Measurements from ENCODE around the gene ASB4.

The ASB4 gene

GRCh38 chr7:95579318-95579717 is 93.6 kb downstream of the ASB4 start:
- Mint-ChIP-seq H3K4me1 (peaks cover 10% of the 10 kb centered on the region), H3K27me3 (ENCODE audit: low read depth, poor library complexity) (no peaks in the 10 kb centered on the region), H3K4me3 (no peak overlapping the region), H3K9me3 (peaks cover 6% of the 10 kb centered on the region), H3K36me3 (ENCODE audit: low read depth) (no peaks in the 10 kb centered on the region), H3K27ac (no peak overlapping the region)
- no peak for DNase-seq
- TF ChIP-seq, protein P1, sequence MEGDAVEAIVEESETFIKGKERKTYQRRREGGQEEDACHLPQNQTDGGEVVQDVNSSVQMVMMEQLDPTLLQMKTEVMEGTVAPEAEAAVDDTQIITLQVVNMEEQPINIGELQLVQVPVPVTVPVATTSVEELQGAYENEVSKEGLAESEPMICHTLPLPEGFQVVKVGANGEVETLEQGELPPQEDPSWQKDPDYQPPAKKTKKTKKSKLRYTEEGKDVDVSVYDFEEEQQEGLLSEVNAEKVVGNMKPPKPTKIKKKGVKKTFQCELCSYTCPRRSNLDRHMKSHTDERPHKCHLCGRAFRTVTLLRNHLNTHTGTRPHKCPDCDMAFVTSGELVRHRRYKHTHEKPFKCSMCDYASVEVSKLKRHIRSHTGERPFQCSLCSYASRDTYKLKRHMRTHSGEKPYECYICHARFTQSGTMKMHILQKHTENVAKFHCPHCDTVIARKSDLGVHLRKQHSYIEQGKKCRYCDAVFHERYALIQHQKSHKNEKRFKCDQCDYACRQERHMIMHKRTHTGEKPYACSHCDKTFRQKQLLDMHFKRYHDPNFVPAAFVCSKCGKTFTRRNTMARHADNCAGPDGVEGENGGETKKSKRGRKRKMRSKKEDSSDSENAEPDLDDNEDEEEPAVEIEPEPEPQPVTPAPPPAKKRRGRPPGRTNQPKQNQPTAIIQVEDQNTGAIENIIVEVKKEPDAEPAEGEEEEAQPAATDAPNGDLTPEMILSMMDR (IDR thresholded peaks at IDR 0.05), result no peak

- no peak for DNase-seq
- TF ChIP-seq, protein P1 (IDR thresholded peaks at IDR 0.05), result no peak
- H3K4me1 Mint-ChIP-seq, result peaks cover 10% of the 10 kb centered on the region
- no peak overlapping the region for H3K4me3 Mint-ChIP-seq
- H3K9me3 Mint-ChIP-seq, result no peaks in the 10 kb centered on the region
- no peaks in the 10 kb centered on the region for H3K36me3 Mint-ChIP-seq (ENCODE audit: low read depth)
- H3K27me3 Mint-ChIP-seq (ENCODE audit: low read depth, poor library complexity), result no peaks in the 10 kb centered on the region
- H3K27ac Mint-ChIP-seq, result no peak overlapping the region
Measured at GRCh38 chr7:95581467-95581866, 95.7 kb downstream of the ASB4 start.

DNA sequence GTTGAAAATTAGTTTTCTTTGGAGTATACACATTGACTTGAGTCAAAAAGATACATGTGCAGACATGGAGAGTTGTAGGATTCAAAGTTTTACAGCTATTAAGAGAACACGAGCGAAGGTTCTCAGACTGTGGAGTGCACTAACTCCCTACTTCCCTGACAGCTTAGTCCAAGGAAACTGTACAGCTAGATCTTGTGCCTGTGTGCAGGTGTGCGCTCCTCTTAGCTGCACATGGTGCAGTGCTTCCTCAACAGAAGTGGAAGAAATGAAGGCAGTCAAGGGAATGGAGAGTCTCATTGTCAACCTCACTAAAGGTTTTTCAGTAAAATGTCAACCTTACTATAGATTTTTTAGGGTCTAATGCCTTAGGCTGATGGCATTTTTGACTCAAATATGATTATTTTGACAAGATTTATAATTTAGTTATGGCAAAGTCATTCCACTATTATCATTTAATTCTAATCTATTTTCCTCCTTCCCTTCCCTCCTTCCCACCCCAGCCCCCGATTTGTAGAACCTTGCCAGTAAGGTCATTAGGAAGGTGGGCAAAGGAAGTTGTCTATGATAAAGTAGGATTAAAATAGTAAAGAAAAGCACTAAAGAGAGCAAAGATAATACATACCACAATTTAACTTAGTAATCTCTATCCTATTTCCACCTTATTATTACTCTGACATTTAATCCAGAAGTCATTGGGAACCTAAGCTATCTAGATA is 97.0 kb downstream of the ASB4 start:
- Mint-ChIP-seq H3K36me3 (ENCODE audit: low read depth) (no peaks in the 10 kb centered on the region), H3K9me3 (no peaks in the 10 kb centered on the region), H3K4me3 (no peak overlapping the region), H3K27me3 (ENCODE audit: low read depth, poor library complexity) (no peaks in the 10 kb centered on the region), H3K4me1 (peaks cover 21% of the 10 kb centered on the region), H3K27ac (no peak overlapping the region)
- no peak for DNase-seq
- TF ChIP-seq, protein P1 (IDR thresholded peaks at IDR 0.05), result no peak

DNA sequence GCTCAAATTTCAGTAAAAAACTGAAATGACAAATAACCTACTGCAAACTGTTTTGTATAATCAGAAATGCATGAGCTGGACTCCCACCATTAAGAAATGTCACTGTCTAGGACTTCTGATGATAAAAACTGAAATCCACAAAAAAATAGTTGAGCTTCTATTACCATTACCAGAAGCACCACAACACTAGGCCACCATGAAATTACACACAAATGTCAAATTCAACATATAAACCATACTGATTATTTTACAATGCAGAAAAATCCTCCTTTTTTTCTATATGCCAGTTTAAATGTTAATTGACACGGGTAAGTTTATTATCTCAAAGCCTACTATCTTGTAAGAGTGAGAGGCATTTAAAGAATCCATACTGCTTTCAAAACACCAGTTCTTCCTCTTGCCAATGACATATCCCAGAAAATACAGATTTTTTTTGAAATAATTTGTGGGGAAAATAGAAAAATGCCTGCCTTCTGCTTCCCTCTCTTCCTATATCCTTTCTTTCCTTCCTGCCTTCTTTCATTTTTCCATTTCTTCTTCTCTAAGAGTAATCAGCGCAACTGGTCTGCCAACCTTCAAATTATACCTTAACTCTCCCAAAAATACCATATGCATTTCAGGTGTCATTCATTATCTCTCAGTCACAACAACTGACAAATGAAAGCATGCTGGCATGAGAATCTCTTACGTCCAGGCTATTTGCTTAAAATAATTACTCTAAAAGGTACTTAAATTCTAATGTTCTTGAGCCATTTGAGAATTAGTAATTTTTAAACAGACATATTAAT is 98.3 kb downstream of the ASB4 start:
- TF ChIP-seq, protein P1 (IDR thresholded peaks at IDR 0.05), result no peak

DNA sequence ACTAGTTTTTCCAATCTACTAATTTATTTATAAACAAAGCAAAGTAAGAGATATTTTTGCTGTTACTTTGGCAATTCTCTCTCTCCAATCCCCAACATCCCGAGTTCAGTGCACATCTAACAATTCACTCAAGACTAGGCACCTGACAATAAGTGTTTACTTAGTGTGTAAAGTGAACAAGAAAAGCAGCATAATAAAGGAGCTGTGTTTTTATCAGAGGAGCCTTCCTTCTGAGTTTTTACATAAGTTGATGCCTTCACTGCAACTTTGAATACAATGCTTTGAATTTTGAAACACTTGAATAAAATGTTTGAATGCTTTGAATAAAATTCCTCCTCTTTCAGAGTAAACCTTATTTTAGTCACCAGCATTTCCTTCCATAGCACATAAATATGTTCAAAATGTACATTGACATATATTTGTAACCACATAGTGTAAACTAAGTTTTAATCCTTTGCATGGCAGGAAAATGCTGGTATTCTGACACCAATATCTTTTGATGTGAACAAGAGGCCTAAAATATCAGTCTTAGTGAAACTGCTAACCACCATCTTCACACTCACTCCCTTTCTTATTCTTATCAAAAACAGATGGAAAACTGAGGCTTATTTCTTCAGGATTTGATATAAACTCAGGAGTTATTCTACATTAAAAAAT is 99.2 kb downstream of the ASB4 start:
- no peak for DNase-seq
- Mint-ChIP-seq H3K36me3 (ENCODE audit: low read depth) (no peaks in the 10 kb centered on the region), H3K4me1 (peaks cover 17% of the 10 kb centered on the region), H3K27ac (no peak overlapping the region), H3K27me3 (ENCODE audit: low read depth, poor library complexity) (peaks cover 3% of the 10 kb centered on the region), H3K4me3 (no peak overlapping the region), H3K9me3 (no peaks in the 10 kb centered on the region)
- TF ChIP-seq, protein P1 (IDR thresholded peaks at IDR 0.05), result no peak

More for the DNA sequence above, 98.3 kb downstream of the ASB4 start:
- no peaks in the 10 kb centered on the region for H3K9me3 Mint-ChIP-seq
- no peaks in the 10 kb centered on the region for H3K36me3 Mint-ChIP-seq (ENCODE audit: low read depth)
- H3K4me3 Mint-ChIP-seq, result no peak overlapping the region
- H3K27me3 Mint-ChIP-seq (ENCODE audit: low read depth, poor library complexity), result no peaks in the 10 kb centered on the region
- peaks cover 17% of the 10 kb centered on the region for H3K4me1 Mint-ChIP-seq
- H3K27ac Mint-ChIP-seq, result no peak overlapping the region
- DNase-seq, result no peak
